Muscle layer of colon (tissue), 2 donors: Measurements from ENCODE around the gene SULT6B1.

Experiments
- H3K27ac ChIP-seq: one replicate; pipeline ENCODE4 v1.7.0; 2013; ENCODE audit warnings: low read depth, mild to moderate bottlenecking, low read length, moderate library complexity
- H3K27me3 ChIP-seq, 2 donors: one replicate each; pipeline ENCODE4 v1.7.0; 2013; ENCODE audit warnings: low read length in 2 of 2, mild to moderate bottlenecking in 2 of 2; ENCODE audit not compliant: insufficient read depth in 2 of 2, control insufficient read depth in 1 of 2
- H3K36me3 ChIP-seq: one replicate; pipeline ENCODE4 v1.7.0; 2013; ENCODE audit warnings: mild to moderate bottlenecking, low read length; ENCODE audit not compliant: insufficient read depth
- H3K4me1 ChIP-seq: one replicate; pipeline ENCODE4 v1.7.0; 2013; ENCODE audit warnings: mild to moderate bottlenecking, low read length; ENCODE audit not compliant: insufficient read depth
- H3K4me3 ChIP-seq, 2 donors: one replicate each; pipeline ENCODE4 v1.7.0; 2013; ENCODE audit warnings: low read length in 2 of 2, low read depth in 1 of 2, mild to moderate bottlenecking in 1 of 2, moderate library complexity in 1 of 2
- H3K9ac ChIP-seq: one replicate; pipeline ENCODE4 v1.7.0; 2013; ENCODE audit warnings: low read length
- H3K9me3 ChIP-seq: one replicate; pipeline ENCODE4 v1.7.0; 2013; ENCODE audit warnings: mild to moderate bottlenecking, low read length
- donor health status: abdominal sarcoma.
- donor health status: Adenocarcinoma of cecum.

The SULT6B1 gene

DNA sequence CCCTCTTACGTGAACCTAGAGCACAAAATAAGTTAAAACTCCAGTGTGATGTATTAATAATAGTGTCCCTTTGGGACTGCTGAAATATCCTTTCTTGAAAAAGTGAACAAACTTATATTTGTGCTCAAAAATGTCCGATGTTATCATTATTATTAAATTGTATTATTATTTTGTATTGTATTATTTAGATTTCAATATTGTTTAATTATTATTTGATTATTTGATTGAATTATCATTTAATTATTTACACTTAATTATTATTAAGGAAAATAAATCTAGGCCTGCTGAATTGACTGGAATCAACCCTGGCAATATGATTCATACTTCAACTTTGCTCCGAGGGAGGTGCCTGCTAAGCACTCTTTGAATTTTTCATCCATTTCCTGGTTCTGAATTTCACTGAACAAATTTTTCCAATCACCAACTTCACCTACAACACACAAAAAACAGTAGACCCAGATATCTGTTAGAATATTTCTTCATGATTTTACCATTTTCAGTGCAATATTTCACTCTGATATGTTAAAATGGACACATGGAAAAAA is 20.8 kb downstream of the SULT6B1 start:
- Histone ChIP-seq H3K4me3 (no peak overlapping the region), H3K9ac (no peak overlapping the region), H3K9me3 (no peaks in the 10 kb centered on the region), H3K36me3 (no peaks in the 10 kb centered on the region), H3K27ac (no peak overlapping the region), H3K4me1 (no peaks in the 10 kb centered on the region), H3K27me3 (no peaks in the 10 kb centered on the region)

GRCh38 chr2:37164757-37165156 is 23.7 kb downstream of the SULT6B1 start:
- no peaks in the 10 kb centered on the region for H3K4me1 ChIP-seq
- H3K9me3 ChIP-seq, result no peaks in the 10 kb centered on the region
- H3K36me3 ChIP-seq, result no peaks in the 10 kb centered on the region
- H3K4me3 ChIP-seq, result no peak overlapping the region
- no peak overlapping the region for H3K9ac ChIP-seq
- H3K27ac ChIP-seq, result no peak overlapping the region
- H3K27me3 ChIP-seq, result no peaks in the 10 kb centered on the region

DNA sequence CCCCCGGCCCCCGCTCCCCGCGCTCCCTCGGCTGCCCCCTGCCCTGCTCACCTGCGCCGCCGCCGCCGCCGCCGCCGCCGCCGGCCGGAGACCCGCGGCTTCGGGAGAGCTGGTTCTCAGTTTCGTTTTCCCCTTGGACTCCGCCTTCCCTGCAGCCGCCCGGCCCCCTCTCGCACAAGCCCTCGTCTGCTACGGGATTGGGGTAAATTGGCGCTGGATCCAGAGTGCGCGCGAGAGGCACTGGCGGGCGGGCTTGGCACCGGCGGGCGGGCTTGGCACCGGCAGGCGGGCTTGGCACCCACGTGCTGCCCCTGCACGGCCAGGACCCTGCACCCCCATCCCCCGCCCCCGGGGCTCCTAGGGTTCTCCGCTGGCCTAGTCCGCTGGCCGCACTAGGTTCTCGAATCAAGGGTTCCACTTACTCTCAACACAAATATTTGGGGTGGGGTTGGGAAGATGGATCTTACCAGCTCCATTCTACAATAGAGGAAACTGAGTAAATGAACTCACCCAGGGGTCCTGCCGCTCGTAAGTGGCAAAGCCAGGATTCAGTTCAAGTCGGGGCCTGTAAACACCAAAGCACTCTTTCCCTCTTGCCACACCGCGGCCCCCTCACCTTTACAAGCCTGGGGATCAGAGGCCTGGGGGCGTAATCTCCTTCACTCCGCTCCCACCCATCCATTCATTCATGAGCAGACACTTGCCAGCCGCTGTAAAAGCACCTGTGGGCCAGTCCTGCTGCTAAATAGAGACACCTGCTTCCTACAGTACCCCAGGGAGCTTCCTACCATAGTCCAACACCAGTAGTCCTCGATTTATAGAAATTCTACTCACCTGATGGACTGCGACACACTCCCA is 31.4 kb downstream of the SULT6B1 start, which contains the start of gene EIF2AK2:
Gene EIF2AK2, minus strand, starts transcription at position 124 of the 858 bp plus-strand sequence. CDS start 9,174 bp downstream, outside the sequence.
- Histone ChIP-seq H3K36me3 (peaks cover 5% of the 10 kb centered on the region), H3K4me1 (peaks cover 18% of the 10 kb centered on the region), H3K27me3 (no peaks in the 10 kb centered on the region), H3K4me3 (peak within 1 kb of the TSS; percentile 75 to 87), H3K9me3 (no peaks in the 10 kb centered on the region), H3K27ac (peak within 1 kb of the TSS; percentile 80), H3K9ac (peak within 1 kb of the TSS; percentile 54)

DNA sequence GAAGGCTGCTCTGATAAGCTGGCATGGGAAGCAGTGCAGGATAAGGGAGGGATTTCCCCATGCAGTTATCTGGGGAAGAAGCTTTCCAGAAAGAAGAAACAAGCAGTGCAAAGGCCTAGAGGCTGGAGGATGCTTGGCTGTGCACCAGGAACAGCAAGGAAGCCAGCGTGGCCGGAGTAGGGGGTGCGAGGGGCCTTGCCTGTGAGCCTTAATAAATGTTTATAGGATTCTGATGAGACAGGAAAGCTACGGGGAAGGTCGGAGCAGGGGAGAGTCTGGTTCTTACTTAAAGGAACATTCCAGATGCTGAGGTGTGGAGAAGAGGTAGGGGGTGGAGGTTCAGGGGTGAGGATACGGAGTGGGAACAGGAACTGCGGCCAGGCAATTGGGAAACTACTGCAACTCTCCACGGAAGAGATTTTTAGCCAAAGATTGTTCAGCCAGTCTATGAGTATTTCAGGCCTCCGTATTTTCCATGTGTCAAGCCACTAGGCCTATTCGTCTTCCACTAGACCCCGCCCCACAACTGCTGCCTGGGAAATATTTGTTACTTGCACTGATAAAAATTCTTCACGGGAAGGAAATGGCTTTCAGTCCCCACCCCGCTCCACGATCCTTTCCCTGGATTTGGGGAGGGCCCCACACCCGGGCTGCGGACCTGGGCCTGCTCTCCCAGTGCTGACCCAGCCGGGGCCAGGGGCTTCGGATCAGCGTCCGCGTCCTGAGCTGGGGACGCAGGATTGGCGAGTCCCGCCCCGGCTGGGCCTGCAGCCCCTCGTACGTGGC is 32.2 kb downstream of the SULT6B1 start:
- Histone ChIP-seq H3K9ac (peak overlapping the region; percentile 54), H3K4me3 (peak overlapping the region; percentile 75 to 87), H3K27ac (peak overlapping the region; percentile 80), H3K4me1 (peaks cover 18% of the 10 kb centered on the region), H3K9me3 (no peaks in the 10 kb centered on the region), H3K36me3 (peaks cover 5% of the 10 kb centered on the region), H3K27me3 (no peaks in the 10 kb centered on the region)

DNA sequence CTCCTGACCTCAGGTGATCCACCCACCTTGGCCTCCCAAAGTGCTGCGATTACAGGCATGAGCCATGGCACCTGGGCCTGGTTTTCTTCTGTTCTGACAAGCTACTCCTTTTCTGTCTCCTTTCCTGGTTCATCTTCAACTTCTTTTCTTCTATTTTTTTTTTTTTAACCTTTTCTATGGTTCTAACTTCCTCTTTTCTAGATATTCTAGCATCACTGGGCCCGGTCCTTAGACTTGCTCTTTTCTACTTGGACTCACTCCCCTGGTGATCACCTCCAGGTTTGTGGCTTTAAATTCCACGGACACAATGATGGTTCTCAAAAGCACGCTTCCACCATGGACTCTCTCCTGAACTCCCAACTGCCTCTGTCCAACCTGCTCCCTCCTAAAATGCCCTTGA is 33.7 kb downstream of the SULT6B1 start:
- H3K4me1 ChIP-seq, result peaks cover 18% of the 10 kb centered on the region
- H3K9me3 ChIP-seq, result no peaks in the 10 kb centered on the region
- H3K9ac ChIP-seq, result no peak overlapping the region
- peaks cover 5% of the 10 kb centered on the region for H3K36me3 ChIP-seq
- H3K4me3 ChIP-seq, result no peak overlapping the region
- no peak overlapping the region for H3K27ac ChIP-seq
- H3K27me3 ChIP-seq, result no peaks in the 10 kb centered on the region

- H3K36me3 ChIP-seq, result peaks cover 14% of the 10 kb centered on the region
- H3K9ac ChIP-seq, result no peak overlapping the region
- H3K4me1 ChIP-seq, result peaks cover 18% of the 10 kb centered on the region
- H3K9me3 ChIP-seq, result no peaks in the 10 kb centered on the region
- H3K27ac ChIP-seq, result no peak overlapping the region
- no peaks in the 10 kb centered on the region for H3K27me3 ChIP-seq
- H3K4me3 ChIP-seq, result no peak overlapping the region
Measured at GRCh38 chr2:37153224-37153623, 35.2 kb downstream of the SULT6B1 start.

DNA sequence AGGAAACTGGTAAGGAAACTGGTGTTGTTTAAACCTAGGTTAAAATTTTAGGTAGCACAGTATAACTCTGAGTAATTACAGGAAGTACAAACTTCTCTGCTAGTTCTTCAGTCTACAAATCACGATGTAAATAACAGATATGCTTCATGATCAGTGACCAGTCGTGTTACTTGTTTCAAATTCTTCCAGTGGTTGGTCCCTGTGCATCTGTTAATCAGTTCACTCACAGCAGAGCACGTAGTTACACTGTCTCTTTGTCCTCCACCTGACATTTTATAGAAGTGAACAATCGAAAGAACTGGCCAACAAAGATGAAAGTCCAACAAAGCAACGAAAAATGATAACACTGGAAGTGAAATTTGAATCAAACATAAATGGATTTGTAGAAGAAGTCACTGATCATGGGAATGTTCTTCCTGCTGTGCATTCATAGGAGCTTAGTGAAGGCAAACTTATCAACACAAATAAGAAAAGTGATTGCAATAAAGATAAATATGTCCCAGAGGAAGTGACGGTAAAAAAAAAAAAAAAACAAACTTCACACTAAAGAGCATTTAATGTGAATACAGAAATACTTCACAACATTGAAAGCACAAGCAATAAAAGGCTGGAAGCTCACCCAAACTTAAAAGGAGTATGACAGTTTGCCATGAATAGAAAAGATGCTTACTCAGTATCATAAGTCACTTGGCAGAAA is 38.7 kb downstream of the SULT6B1 start:
- H3K9me3 ChIP-seq, result no peaks in the 10 kb centered on the region
- no peak overlapping the region for H3K9ac ChIP-seq
- peaks cover 1% of the 10 kb centered on the region for H3K4me1 ChIP-seq
- peaks cover 40% of the 10 kb centered on the region for H3K36me3 ChIP-seq
- H3K27ac ChIP-seq, result no peak overlapping the region
- H3K4me3 ChIP-seq, result no peak overlapping the region
- H3K27me3 ChIP-seq, result no peaks in the 10 kb centered on the region

DNA sequence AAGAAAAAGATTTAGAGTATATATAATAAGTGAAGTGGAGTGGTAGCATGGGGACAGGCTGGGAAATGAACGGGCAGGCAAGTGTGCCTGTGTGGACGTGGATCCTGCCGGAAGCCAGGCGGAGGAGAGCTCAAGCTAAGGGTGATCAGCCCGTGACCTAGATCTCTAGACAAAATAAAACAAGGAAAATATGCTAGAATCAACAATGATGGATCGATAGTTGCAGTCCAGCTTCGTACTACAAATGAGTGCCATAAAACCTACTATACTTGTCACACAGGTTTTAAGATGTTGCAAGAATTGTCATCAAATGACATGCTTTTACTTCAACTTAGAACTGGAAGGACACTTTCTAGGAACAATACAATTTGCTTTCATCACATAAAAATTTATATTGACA is 40.1 kb downstream of the SULT6B1 start:
- Histone ChIP-seq H3K27me3 (no peaks in the 10 kb centered on the region), H3K27ac (no peak overlapping the region), H3K4me3 (no peak overlapping the region), H3K36me3 (peaks cover 52% of the 10 kb centered on the region), H3K9me3 (no peaks in the 10 kb centered on the region), H3K9ac (no peak overlapping the region), H3K4me1 (no peaks in the 10 kb centered on the region)

GRCh38 chr2:37146062-37146461 is 42.4 kb downstream of the SULT6B1 start:
- peaks cover 61% of the 10 kb centered on the region for H3K36me3 ChIP-seq
- H3K4me1 ChIP-seq, result no peaks in the 10 kb centered on the region
- no peaks in the 10 kb centered on the region for H3K27me3 ChIP-seq
- H3K9ac ChIP-seq, result no peak overlapping the region
- no peaks in the 10 kb centered on the region for H3K9me3 ChIP-seq
- no peak overlapping the region for H3K4me3 ChIP-seq
- H3K27ac ChIP-seq, result no peak overlapping the region

- no peak overlapping the region for H3K4me3 ChIP-seq
- no peak overlapping the region for H3K27ac ChIP-seq
- peaks cover 70% of the 10 kb centered on the region for H3K36me3 ChIP-seq
- no peak overlapping the region for H3K9ac ChIP-seq
- no peaks in the 10 kb centered on the region for H3K4me1 ChIP-seq
- no peaks in the 10 kb centered on the region for H3K9me3 ChIP-seq
- no peaks in the 10 kb centered on the region for H3K27me3 ChIP-seq
Measured at GRCh38 chr2:37143974-37144373, 44.5 kb downstream of the SULT6B1 start.

DNA sequence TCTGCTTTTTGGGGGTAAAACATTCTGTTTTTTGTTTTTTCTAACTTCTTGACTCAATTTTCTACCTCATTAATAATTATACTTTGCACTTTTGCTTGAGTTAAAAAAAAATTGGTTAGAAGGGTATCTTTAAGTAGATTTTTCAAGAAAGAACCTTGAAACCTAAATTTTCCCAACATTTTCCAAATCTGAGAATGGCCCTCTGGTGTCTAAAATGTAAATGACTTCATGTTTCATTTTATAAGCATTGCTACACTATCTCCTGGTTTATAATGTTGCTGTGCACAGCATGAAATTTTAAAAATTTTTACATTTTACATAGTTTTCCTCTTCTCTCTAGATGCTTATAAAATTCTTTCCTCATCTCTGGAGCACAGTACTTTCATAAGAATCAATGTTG is 45.9 kb downstream of the SULT6B1 start:
- no peak overlapping the region for H3K9ac ChIP-seq
- no peaks in the 10 kb centered on the region for H3K27me3 ChIP-seq
- no peak overlapping the region for H3K27ac ChIP-seq
- no peaks in the 10 kb centered on the region for H3K4me1 ChIP-seq
- peaks cover 69% of the 10 kb centered on the region for H3K36me3 ChIP-seq
- H3K4me3 ChIP-seq, result no peak overlapping the region
- H3K9me3 ChIP-seq, result no peaks in the 10 kb centered on the region
